Chondrocyte (in vitro differentiated cells): ENCODE results near the gene MCRIP2. TPM values are rescaled to one million over a fixed set of nuclear protein-coding genes. Genes with fewer than 3 reads are reported as not detected.

Experiments
- DNase-seq: peaks from one replicate; pipeline ENCODE4 v3.0.0; 2021; ENCODE audit warnings: mixed read lengths, low spot score
- H3K27ac Mint-ChIP-seq: one replicate; pipeline ENCODE4 v1.8.0; 2021; ENCODE audit warnings: mild to moderate bottlenecking, moderate library complexity, mixed read lengths; ENCODE audit not compliant: unreplicated experiment
- H3K27me3 Mint-ChIP-seq: 2 replicates; pipeline ENCODE4 v1.8.0; 2021; ENCODE audit warnings: low read depth, mixed read lengths
- H3K36me3 Mint-ChIP-seq: 2 replicates; pipeline ENCODE4 v1.8.0; 2021; ENCODE audit warnings: low read depth, mixed read lengths
- H3K4me1 Mint-ChIP-seq: 2 replicates; pipeline ENCODE4 v1.8.0; 2021; ENCODE audit warnings: low read depth, mild to moderate bottlenecking, mixed read lengths
- H3K4me3 Mint-ChIP-seq: one replicate; pipeline ENCODE4 v1.8.0; 2021; ENCODE audit warnings: mild to moderate bottlenecking, moderate library complexity, mixed read lengths; ENCODE audit not compliant: unreplicated experiment
- H3K9me3 Mint-ChIP-seq: 2 replicates; pipeline ENCODE4 v1.8.0; 2021; ENCODE audit warnings: low read depth, mixed read lengths
- total RNA-seq: library from RNA; stranded (reverse); gene quantifications from 3 replicates; pipeline ENCODE4 v1.2.1, GENCODE V29; 2021
- TF ChIP-seq, protein P1 (sequence below): fragments of 200-600 bp; sonication (generic); IDR thresholded peaks from 2 replicates; pipeline ENCODE4 v1.5.0; 2021; ENCODE audit warnings: antibody characterized with exemption, mild to moderate bottlenecking, moderate library complexity

MCRIP2 gene
- total RNA-seq, 1 donor from 2014 or later = 15.3 TPM

DNA sequence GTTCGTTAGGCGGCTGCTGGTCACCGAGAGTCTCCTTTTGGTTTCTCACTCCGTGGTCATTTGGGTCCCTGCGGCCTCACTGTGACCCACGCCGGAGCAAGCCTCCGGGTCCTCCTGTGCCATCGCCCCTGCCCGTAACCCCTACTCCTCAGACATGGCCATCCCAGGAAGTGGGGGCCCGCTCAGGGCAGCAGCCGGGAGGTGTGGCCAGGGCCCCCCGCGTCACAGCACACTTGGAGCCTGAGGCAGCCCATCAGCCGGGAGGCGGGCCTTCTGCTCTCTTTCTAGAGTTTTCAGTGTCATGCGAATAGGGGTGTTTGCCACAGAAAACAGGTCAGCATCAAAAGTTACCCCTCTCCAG is 18.7 kb upstream of the MCRIP2 start:
- no peak for DNase-seq
- H3K27ac Mint-ChIP-seq = no peak overlapping the region
- H3K36me3 Mint-ChIP-seq = peaks cover 2% of the 10 kb centered on the region
- H3K4me3 Mint-ChIP-seq = no peak overlapping the region
- no peaks in the 10 kb centered on the region for H3K9me3 Mint-ChIP-seq
- TF ChIP-seq, protein P1, sequence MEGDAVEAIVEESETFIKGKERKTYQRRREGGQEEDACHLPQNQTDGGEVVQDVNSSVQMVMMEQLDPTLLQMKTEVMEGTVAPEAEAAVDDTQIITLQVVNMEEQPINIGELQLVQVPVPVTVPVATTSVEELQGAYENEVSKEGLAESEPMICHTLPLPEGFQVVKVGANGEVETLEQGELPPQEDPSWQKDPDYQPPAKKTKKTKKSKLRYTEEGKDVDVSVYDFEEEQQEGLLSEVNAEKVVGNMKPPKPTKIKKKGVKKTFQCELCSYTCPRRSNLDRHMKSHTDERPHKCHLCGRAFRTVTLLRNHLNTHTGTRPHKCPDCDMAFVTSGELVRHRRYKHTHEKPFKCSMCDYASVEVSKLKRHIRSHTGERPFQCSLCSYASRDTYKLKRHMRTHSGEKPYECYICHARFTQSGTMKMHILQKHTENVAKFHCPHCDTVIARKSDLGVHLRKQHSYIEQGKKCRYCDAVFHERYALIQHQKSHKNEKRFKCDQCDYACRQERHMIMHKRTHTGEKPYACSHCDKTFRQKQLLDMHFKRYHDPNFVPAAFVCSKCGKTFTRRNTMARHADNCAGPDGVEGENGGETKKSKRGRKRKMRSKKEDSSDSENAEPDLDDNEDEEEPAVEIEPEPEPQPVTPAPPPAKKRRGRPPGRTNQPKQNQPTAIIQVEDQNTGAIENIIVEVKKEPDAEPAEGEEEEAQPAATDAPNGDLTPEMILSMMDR = no peak
- no peaks in the 10 kb centered on the region for H3K27me3 Mint-ChIP-seq
- peaks cover 28% of the 10 kb centered on the region for H3K4me1 Mint-ChIP-seq

DNA sequence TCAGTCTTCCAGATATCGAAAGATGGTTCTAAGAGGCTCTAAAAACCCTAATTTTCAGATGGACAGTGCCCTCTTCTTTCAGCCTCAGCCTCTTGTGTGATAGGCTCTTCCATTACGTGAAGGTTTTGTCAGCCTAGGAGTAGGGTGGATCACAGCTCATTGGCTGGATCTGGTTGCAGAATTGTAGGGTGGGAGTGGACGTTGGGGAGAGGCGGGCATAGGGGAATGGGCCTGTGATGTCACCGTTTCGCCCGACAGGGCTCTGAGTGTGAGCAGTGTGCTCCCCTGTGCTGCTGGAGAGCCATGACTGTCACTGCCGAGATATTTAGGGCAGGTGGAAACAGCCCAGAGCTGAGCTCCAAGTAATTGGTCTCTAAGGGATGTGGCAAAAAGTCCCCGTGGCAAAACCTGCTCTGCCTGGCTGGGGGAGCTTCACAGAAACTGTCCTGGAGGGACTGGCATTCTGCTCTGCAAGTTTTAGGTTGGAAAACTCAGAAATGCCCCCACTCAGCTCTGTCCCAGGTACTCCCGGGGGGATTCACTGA is 17.0 kb upstream of the MCRIP2 start:
- no peaks in the 10 kb centered on the region for H3K9me3 Mint-ChIP-seq

DNA sequence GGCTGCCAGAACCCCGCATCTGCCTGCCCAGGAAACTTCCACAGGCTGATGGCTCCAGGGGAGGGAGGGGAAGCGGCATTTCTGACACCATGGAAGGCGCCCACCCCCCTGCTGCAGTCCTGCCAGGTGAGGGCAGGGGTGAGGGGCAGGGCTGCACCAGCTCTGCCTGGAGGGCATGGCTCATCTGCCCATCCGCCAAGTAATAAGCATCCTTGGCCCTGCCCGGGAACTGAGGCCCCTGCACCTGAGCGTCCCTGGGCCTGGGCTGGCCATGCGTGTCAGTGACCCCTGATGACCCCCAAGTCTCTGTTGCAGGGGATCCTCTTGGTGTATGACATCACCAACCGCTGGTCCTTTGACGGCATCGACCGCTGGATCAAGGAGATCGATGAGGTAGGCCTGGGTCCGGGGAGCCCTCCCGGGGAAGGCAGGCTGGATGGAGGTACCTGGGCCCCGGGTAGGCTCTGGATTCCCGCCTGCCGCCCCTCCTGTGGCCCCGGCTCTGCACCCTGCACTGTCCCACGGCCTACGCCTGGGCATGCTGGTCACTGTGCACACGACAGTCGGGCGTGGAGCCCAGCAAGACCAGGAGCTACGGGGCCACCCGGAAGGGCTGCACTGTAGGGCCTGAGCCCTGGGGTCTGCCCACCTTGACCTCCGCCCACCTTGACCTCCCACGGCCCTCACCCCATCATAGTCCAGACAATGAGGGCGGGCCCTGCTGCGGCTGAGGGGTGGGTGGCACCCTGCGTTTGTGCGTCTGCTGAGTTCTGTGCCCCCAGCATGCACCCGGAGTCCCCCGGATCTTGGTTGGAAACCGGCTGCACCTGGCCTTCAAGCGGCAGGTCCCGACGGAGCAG is 16.3 kb upstream of the MCRIP2 start:
- TF ChIP-seq, protein P1 = no peak
- Mint-ChIP-seq H3K4me1 (peaks cover 36% of the 10 kb centered on the region), H3K27ac (peak overlapping the region; percentile 32), H3K9me3 (no peaks in the 10 kb centered on the region), H3K4me3 (no peak overlapping the region), H3K36me3 (peaks cover 2% of the 10 kb centered on the region), H3K27me3 (no peaks in the 10 kb centered on the region)
- DNase-seq = no peak

More for the DNA sequence above, 17.0 kb upstream of the MCRIP2 start:
- DNase-seq = no peak
- no peak overlapping the region for H3K4me3 Mint-ChIP-seq
- H3K4me1 Mint-ChIP-seq = peaks cover 36% of the 10 kb centered on the region
- peaks cover 2% of the 10 kb centered on the region for H3K36me3 Mint-ChIP-seq
- TF ChIP-seq, protein P1 = no peak
- no peak overlapping the region for H3K27ac Mint-ChIP-seq
- H3K27me3 Mint-ChIP-seq = no peaks in the 10 kb centered on the region

DNA sequence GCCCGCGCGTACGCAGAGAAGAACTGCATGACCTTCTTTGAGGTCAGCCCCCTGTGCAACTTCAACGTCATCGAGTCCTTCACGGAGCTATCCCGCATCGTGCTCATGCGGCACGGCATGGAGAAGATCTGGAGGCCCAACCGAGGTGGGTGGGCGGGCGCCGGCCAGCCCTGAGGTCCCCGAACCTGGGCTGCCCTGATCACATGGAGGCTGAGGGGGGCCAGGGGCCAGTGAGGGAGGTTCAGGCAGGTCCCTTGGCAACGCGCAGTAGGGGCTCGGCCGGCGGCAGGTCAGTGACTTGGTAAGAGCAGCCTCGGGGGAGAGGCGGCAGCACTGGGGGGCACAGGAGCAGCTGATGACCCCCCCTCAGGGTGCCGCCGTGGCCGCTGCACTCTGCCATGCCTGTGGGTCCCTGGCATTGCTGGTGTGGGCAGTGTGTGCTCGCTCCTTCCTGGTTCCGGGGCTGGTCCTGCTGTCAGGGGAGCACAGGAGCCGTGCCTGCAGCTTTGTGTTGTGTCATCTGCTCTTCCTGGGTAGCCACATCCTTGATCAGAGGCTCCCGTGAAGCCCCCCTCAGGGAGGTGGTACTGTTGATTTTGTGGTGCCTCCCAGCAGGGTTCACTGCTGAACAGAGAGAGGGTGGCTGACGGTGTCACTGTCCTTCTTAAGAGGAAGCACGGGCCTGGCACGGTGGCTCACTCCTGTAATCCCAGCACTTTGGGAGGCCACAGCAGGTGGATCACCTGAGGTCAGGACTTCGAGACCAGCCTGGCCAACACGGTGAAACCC is 15.5 kb upstream of the MCRIP2 start:
- peaks cover 36% of the 10 kb centered on the region for H3K4me1 Mint-ChIP-seq
- DNase-seq = peak; percentile 90
- no peaks in the 10 kb centered on the region for H3K9me3 Mint-ChIP-seq
- H3K4me3 Mint-ChIP-seq = no peak overlapping the region
- peaks cover 2% of the 10 kb centered on the region for H3K36me3 Mint-ChIP-seq
- TF ChIP-seq, protein P1 = no peak
- H3K27me3 Mint-ChIP-seq = no peaks in the 10 kb centered on the region
- peak overlapping the region; percentile 98 for H3K27ac Mint-ChIP-seq

DNA sequence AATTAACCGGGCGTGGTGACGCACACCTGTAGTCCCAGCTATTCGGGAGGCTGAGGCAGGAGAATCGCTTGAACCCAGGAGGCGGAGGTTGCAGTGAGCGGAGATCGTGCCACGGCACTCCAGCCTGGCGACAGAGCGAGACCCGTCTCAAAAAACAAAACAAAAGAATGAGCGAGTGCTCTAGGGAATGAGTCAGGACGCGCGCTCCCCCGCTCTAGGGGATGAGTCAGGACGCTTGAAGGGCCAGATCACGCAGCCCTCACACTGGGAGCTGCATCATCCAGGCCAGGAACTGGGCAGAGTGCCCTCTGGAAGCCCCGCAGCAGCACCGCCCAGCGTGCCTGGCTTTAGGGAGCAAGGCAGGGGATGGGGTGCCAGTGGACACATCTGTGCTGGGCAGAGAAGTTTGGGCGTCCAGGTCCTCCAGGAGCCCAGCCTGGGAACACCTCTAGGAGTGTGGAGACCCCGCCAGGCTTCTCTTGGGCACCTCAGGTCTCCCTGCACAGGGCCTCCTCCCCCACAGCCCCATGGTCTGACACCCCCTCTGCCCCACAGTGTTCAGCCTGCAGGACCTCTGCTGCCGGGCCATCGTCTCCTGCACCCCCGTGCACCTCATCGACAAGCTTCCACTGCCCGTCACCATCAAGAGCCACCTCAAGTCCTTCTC is 14.7 kb upstream of the MCRIP2 start:
- peaks cover 2% of the 10 kb centered on the region for H3K36me3 Mint-ChIP-seq
- H3K4me3 Mint-ChIP-seq = peak overlapping the region; percentile 21

More for the DNA sequence above, 14.7 kb upstream of the MCRIP2 start:
- Mint-ChIP-seq H3K27me3 (no peaks in the 10 kb centered on the region), H3K9me3 (no peaks in the 10 kb centered on the region), H3K27ac (peak overlapping the region; percentile 98), H3K4me1 (peaks cover 31% of the 10 kb centered on the region)
- no peak for DNase-seq
- TF ChIP-seq, protein P1 = no peak
